Measurements from ENCODE around the gene RGCC. TPM values are rescaled to one million over a fixed set of nuclear protein-coding genes. Genes with fewer than 3 reads are reported as not detected.

RGCC gene
- polyA plus RNA-seq, 2 of the 4 experiments (the other 2 are of a cell fraction) = 0.43 to 1.3 TPM

DNA sequence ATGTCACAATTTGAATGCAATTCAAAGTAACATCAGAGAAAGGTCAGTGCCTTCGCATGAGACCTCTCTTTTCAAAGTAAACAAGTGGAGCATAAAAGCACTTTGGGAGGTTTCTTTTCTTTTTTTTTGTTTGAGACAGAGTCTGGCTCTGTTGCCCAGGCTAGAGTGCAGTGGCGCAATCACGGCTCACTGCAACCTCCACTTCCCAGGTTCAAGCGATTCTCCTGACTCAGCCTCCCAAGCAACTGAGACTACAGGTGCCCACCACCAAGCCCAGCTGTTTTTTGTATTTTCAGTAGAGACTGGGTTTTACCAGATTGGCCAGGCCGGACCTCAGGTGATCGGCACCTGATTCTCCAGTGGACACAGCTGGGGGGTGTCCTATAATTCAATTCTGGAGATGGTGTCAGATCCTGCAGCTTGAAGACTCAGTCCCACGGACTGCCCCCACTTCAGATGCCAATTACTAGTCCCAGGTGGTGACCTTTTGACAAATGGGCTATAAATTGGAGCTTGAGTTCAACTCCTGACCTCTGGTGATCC is 57.6 kb downstream of the RGCC start (continued):
- TF ChIP-seq, protein P1, sequence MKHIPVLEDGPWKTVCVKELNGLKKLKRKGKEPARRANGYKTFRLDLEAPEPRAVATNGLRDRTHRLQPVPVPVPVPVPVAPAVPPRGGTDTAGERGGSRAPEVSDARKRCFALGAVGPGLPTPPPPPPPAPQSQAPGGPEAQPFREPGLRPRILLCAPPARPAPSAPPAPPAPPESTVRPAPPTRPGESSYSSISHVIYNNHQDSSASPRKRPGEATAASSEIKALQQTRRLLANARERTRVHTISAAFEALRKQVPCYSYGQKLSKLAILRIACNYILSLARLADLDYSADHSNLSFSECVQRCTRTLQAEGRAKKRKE (CRISPR knock-in tag; IDR thresholded peaks at IDR 0.05; ENCODE audit: low read depth) = no peak
- TF ChIP-seq, protein P2, sequence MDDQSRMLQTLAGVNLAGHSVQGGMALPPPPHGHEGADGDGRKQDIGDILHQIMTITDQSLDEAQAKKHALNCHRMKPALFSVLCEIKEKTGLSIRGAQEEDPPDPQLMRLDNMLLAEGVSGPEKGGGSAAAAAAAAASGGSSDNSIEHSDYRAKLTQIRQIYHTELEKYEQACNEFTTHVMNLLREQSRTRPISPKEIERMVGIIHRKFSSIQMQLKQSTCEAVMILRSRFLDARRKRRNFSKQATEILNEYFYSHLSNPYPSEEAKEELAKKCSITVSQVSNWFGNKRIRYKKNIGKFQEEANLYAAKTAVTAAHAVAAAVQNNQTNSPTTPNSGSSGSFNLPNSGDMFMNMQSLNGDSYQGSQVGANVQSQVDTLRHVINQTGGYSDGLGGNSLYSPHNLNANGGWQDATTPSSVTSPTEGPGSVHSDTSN (IDR thresholded peaks at IDR 0.05) = no peak

DNA sequence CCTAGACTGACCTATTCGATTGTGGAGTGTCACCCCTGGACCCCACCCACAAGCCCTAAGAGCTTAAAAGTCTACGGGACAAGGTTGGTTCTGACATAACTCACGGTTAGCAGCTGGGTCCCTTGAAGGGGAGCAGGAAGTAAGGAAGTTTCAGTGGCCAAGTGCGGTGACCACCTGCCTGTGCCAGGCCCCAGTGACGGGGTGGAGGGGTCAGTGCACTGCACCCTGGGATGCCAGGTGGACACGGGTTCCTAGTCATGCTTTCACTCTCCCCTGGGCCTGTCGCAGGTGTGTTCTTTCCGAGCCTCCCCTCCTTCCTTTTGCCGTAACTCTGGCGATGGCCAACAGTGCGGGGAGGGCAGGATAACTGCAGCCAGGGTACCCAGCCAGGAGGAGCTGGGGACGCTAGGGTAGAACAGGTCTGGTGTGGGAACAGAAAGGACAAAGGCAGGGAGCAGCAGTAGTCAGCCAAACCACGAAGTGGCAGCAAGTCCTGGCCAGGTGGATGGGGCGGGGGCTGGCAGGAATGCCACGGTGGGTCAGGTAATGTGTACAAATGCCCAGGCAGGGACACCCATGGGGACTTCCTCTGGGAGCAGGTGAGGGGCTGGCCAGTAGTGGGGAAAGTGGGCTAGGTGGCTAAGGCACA is 58.3 kb downstream of the RGCC start:
- CTCF ChIA-PET = no interaction called here
- ATAC-seq = no peak
- H3K9me3 ChIP-seq = no peaks in the 10 kb centered on the region
- TF ChIP-seq MAFK (IDR thresholded peaks at IDR 0.05; ENCODE audit: partially characterized antibody) = no peak
- TF ChIP-seq TFCP2L1 (CRISPR knock-in tag; IDR thresholded peaks at IDR 0.05) = no peak
- no peak for TF ChIP-seq RARB (CRISPR knock-in tag; IDR thresholded peaks at IDR 0.05)
- TF ChIP-seq, protein P3, sequence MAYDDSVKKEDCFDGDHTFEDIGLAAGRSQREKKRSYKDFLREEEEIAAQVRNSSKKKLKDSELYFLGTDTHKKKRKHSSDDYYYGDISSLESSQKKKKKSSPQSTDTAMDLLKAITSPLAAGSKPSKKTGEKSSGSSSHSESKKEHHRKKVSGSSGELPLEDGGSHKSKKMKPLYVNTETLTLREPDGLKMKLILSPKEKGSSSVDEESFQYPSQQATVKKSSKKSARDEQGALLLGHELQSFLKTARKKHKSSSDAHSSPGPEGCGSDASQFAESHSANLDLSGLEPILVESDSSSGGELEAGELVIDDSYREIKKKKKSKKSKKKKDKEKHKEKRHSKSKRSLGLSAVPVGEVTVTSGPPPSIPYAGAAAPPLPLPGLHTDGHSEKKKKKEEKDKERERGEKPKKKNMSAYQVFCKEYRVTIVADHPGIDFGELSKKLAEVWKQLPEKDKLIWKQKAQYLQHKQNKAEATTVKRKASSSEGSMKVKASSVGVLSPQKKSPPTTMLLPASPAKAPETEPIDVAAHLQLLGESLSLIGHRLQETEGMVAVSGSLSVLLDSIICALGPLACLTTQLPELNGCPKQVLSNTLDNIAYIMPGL (CRISPR knock-in tag; IDR thresholded peaks at IDR 0.05; ENCODE audit: borderline replicate concordance) = no peak
- H3K27ac ChIP-seq = no peak overlapping the region
- H3K4me2 ChIP-seq = no peak overlapping the region
- no peak for FAIRE-seq
- POLR2A ChIA-PET = no interaction called here
- DNase-seq (ENCODE audit: low read depth in 1 of 2, low spot score in 1 of 2) = no peak
- no peaks in the 10 kb centered on the region for H3K4me1 ChIP-seq
- H3K4me3 ChIP-seq = no peak overlapping the region
- 79% methylated on average over 10 of the region's 15 CpGs for WGBS (ENCODE audit: missing lambda C conversion rate)

DNA sequence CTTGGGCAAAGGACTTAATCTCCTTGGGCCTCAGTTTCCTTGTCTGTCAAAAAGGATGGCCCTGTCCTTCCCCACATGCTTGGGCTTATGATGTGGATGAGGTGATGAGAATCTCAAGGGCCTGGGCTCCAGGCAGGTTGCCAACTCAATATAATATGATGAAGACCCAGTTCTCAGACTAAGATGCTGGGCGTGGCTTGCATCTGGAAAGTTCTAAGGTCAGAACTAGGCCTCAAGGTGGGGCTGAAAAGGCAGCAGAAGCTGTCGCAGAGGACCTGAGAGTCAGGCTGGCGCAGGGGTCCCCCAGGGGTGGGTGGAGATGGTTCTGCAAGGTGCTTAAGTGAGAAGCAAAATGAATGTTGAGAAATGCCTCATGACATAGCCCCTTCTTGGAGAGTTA is 58.8 kb downstream of the RGCC start:
- CTCF ChIA-PET = no interaction called here
- Histone ChIP-seq H3K4me2 (no peak overlapping the region), H3K4me3 (no peak overlapping the region), H3K4me1 (no peaks in the 10 kb centered on the region), H3K27ac (no peak overlapping the region), H3K9me3 (no peaks in the 10 kb centered on the region)
- FAIRE-seq (no peak), ATAC-seq (no peak), DNase-seq (ENCODE audit: low read depth in 1 of 2, low spot score in 1 of 2) (no peak)
- POLR2A ChIA-PET = no interaction called here
- 92% methylated on average over 2 of the region's 3 CpGs for WGBS (ENCODE audit: missing lambda C conversion rate)
- TF ChIP-seq SREBF2 (IDR thresholded peaks at IDR 0.05) = no peak
- no peak for TF ChIP-seq HOXB5 (CRISPR knock-in tag; IDR thresholded peaks at IDR 0.05)
- TF ChIP-seq MAFK (IDR thresholded peaks at IDR 0.05; ENCODE audit: partially characterized antibody) = no peak
- no peak for TF ChIP-seq EHMT2 (IDR thresholded peaks at IDR 0.05; ENCODE audit: low read depth)
- TF ChIP-seq EHF (CRISPR knock-in tag; IDR thresholded peaks at IDR 0.05) = no peak
- TF ChIP-seq, protein P4, sequence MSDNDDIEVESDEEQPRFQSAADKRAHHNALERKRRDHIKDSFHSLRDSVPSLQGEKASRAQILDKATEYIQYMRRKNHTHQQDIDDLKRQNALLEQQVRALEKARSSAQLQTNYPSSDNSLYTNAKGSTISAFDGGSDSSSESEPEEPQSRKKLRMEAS (IDR thresholded peaks at IDR 0.05) = no peak
- TF ChIP-seq CHD4 (IDR thresholded peaks at IDR 0.05; ENCODE audit: borderline replicate concordance) = no peak
- TF ChIP-seq PHF8 (IDR thresholded peaks at IDR 0.05; ENCODE audit: borderline replicate concordance, low read depth) = no peak
- TF ChIP-seq GATA3 (IDR thresholded peaks at IDR 0.05; ENCODE audit: borderline replicate concordance) = no peak
- TF ChIP-seq, protein P5, sequence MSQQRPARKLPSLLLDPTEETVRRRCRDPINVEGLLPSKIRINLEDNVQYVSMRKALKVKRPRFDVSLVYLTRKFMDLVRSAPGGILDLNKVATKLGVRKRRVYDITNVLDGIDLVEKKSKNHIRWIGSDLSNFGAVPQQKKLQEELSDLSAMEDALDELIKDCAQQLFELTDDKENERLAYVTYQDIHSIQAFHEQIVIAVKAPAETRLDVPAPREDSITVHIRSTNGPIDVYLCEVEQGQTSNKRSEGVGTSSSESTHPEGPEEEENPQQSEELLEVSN (IDR thresholded peaks at IDR 0.05; ENCODE audit: borderline replicate concordance, low read depth) = no peak
- TF ChIP-seq POLR2A (IDR thresholded peaks at IDR 0.05; ENCODE audit: low read length) = no peak
- TF ChIP-seq RCOR1 (IDR thresholded peaks at IDR 0.05; ENCODE audit: low read depth, low read length) = no peak
- TF ChIP-seq ZSCAN20 (CRISPR knock-in tag; IDR thresholded peaks at IDR 0.05) = no peak
- TF ChIP-seq JUNB (IDR thresholded peaks at IDR 0.05) = no peak
- TF ChIP-seq, protein P6, sequence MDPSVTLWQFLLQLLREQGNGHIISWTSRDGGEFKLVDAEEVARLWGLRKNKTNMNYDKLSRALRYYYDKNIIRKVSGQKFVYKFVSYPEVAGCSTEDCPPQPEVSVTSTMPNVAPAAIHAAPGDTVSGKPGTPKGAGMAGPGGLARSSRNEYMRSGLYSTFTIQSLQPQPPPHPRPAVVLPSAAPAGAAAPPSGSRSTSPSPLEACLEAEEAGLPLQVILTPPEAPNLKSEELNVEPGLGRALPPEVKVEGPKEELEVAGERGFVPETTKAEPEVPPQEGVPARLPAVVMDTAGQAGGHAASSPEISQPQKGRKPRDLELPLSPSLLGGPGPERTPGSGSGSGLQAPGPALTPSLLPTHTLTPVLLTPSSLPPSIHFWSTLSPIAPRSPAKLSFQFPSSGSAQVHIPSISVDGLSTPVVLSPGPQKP (IDR thresholded peaks at IDR 0.05; ENCODE audit: low read depth, low read length) = no peak
- no peak for TF ChIP-seq FOSL2 (IDR thresholded peaks at IDR 0.05)
- TF ChIP-seq FOSL2 (CRISPR knock-in tag; IDR thresholded peaks at IDR 0.05) = no peak
- no peak for TF ChIP-seq ZNF302 (CRISPR knock-in tag; IDR thresholded peaks at IDR 0.05)
